ENCODE data around the gene CD163. TPM values are rescaled to one million over a fixed set of nuclear protein-coding genes. Genes with fewer than 3 reads are reported as not detected.

CD163 gene
- total and polyA plus RNA-seq, 2 donors (not counting 1 experiment from before 2014, with no cell fraction given) = 0.03 TPM; not detected in 1

DNA sequence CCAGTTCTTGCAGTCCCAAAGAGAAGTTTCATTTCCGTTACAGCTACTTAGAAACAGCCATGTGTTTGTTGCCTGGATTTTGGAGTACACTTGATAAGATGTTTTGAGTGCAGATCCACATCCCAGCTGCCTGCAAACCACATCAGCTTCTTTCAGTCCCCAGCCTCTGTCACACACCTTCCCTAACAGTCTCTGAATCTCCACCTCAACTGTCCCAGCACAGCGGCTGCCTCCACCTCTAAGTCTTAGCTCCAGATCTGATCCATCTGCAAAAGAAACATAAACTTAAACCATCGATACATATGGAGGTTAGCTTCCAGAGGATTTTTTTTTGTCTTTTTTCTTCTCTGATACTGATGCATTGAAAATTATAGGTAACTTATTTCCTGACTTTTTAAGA is 8.4 kb downstream of the CD163 start:
- H3K36me3 ChIP-seq (ENCODE audit: control insufficient read depth, insufficient read depth, low read length) = no peaks in the 10 kb centered on the region
- no peak overlapping the region for H2AFZ ChIP-seq (ENCODE audit: low read length)
- no peaks in the 10 kb centered on the region for H4K20me1 ChIP-seq (ENCODE audit: control insufficient read depth, extremely low read depth, insufficient read depth, low read length)
- H3K4me1 ChIP-seq (ENCODE audit: control insufficient read depth, extremely low read depth, insufficient read depth, low read length) = peaks cover 4% of the 10 kb centered on the region
- H3K79me2 ChIP-seq (ENCODE audit: control insufficient read depth, insufficient read depth, low read length) = no peaks in the 10 kb centered on the region
- no peak overlapping the region for H3K4me2 ChIP-seq (ENCODE audit: extremely low read depth, insufficient read depth, low read length)
- H3K4me3 ChIP-seq (replicated peaks in 1 of 4; ENCODE audit: control extremely low read depth in 1 of 4, insufficient read depth in 1 of 4, low read depth in 3 of 4, low read length in 4 of 4) = no peak overlapping the region
- H3K27me3 ChIP-seq (ENCODE audit: control insufficient read depth, insufficient read depth, low read length) = no peaks in the 10 kb centered on the region
- no peaks in the 10 kb centered on the region for H3K9me3 ChIP-seq (ENCODE audit: control insufficient read depth, insufficient read depth, low read depth, low read length)
- TF ChIP-seq, protein P1, sequence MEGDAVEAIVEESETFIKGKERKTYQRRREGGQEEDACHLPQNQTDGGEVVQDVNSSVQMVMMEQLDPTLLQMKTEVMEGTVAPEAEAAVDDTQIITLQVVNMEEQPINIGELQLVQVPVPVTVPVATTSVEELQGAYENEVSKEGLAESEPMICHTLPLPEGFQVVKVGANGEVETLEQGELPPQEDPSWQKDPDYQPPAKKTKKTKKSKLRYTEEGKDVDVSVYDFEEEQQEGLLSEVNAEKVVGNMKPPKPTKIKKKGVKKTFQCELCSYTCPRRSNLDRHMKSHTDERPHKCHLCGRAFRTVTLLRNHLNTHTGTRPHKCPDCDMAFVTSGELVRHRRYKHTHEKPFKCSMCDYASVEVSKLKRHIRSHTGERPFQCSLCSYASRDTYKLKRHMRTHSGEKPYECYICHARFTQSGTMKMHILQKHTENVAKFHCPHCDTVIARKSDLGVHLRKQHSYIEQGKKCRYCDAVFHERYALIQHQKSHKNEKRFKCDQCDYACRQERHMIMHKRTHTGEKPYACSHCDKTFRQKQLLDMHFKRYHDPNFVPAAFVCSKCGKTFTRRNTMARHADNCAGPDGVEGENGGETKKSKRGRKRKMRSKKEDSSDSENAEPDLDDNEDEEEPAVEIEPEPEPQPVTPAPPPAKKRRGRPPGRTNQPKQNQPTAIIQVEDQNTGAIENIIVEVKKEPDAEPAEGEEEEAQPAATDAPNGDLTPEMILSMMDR (conservative IDR thresholded peaks at IDR 0.05 in 1 of 2, IDR thresholded peaks at IDR 0.05 in 1 of 2; ENCODE audit: low read depth in 1 of 2, low read length in 2 of 2) = no peak
- TF ChIP-seq EZH2 (IDR thresholded peaks at IDR 0.05; ENCODE audit: low read length, missing control alignments) = no peak
- no peak overlapping the region for H3K9ac ChIP-seq (ENCODE audit: insufficient read depth, low read length)
- H3K27ac ChIP-seq (ENCODE audit: insufficient read depth, low read length) = no peak overlapping the region
- DNase-seq (ENCODE audit: low read depth in 2 of 2) = no peak

DNA sequence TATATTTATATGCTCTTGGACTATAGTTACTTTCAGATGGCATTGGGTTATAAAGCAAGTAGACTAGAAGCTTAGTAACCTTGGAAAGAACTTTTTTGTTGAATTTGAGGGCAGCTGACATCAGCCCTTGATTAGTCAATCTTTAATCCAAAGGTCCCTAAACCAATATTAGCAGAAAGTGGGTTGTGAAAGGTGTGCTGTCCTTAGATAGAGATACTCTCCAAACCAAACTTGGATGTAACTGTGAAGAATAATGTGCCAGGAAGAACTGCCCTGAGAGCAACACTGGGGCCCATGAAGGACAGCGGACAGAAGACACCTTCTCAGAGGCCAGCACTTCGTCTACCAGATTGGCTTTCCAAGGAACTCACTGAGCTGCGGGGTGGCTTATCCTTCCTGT is 10.6 kb downstream of the CD163 start:
- no peaks in the 10 kb centered on the region for H3K79me2 ChIP-seq (ENCODE audit: control insufficient read depth, insufficient read depth, low read length)
- H3K9me3 ChIP-seq (ENCODE audit: control insufficient read depth, insufficient read depth, low read depth, low read length) = no peaks in the 10 kb centered on the region
- no peaks in the 10 kb centered on the region for H3K4me1 ChIP-seq (ENCODE audit: control insufficient read depth, extremely low read depth, insufficient read depth, low read length)
- no peaks in the 10 kb centered on the region for H4K20me1 ChIP-seq (ENCODE audit: control insufficient read depth, extremely low read depth, insufficient read depth, low read length)
- TF ChIP-seq EZH2 (IDR thresholded peaks at IDR 0.05; ENCODE audit: low read length, missing control alignments) = no peak
- TF ChIP-seq, protein P1 (conservative IDR thresholded peaks at IDR 0.05 in 1 of 2, IDR thresholded peaks at IDR 0.05 in 1 of 2; ENCODE audit: low read depth in 1 of 2, low read length in 2 of 2) = no peak
- no peak overlapping the region for H3K4me3 ChIP-seq (replicated peaks in 1 of 4; ENCODE audit: control extremely low read depth in 1 of 4, insufficient read depth in 1 of 4, low read depth in 3 of 4, low read length in 4 of 4)
- no peak overlapping the region for H3K4me2 ChIP-seq (ENCODE audit: extremely low read depth, insufficient read depth, low read length)
- no peak overlapping the region for H2AFZ ChIP-seq (ENCODE audit: low read length)
- H3K27me3 ChIP-seq (ENCODE audit: control insufficient read depth, insufficient read depth, low read length) = no peaks in the 10 kb centered on the region
- H3K36me3 ChIP-seq (ENCODE audit: control insufficient read depth, insufficient read depth, low read length) = no peaks in the 10 kb centered on the region
- no peak overlapping the region for H3K9ac ChIP-seq (ENCODE audit: insufficient read depth, low read length)
- no peak for DNase-seq (ENCODE audit: low read depth in 2 of 2)
- no peak overlapping the region for H3K27ac ChIP-seq (ENCODE audit: insufficient read depth, low read length)

DNA sequence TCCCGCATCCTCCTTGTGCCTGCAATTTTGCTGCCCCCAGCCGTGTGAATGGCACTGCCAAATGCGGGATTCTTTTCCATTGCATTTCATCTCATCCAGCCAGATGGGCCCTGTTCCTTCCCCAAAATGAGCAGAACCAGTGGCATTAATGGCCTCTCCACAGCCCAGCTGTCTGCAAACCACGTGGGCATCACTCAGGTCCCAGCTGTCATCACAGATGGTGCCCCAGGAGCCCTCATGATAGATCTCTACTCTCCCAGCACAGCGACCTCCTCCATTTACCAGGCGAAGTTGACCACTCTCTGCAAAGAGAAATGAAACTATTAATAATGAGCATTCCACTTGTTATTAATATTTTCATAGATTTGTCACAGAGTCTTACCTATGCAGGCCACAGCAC is 17.1 kb downstream of the CD163 start:
- no peaks in the 10 kb centered on the region for H3K4me1 ChIP-seq (ENCODE audit: control insufficient read depth, extremely low read depth, insufficient read depth, low read length)
- no peaks in the 10 kb centered on the region for H3K9me3 ChIP-seq (ENCODE audit: control insufficient read depth, insufficient read depth, low read depth, low read length)
- H2AFZ ChIP-seq (ENCODE audit: low read length) = no peak overlapping the region
- no peaks in the 10 kb centered on the region for H3K79me2 ChIP-seq (ENCODE audit: control insufficient read depth, insufficient read depth, low read length)
- TF ChIP-seq, protein P1 (conservative IDR thresholded peaks at IDR 0.05 in 1 of 2, IDR thresholded peaks at IDR 0.05 in 1 of 2; ENCODE audit: low read depth in 1 of 2, low read length in 2 of 2) = no peak
- TF ChIP-seq EZH2 (IDR thresholded peaks at IDR 0.05; ENCODE audit: low read length, missing control alignments) = no peak
- H3K27me3 ChIP-seq (ENCODE audit: control insufficient read depth, insufficient read depth, low read length) = no peaks in the 10 kb centered on the region
- H3K4me3 ChIP-seq (replicated peaks in 1 of 4; ENCODE audit: control extremely low read depth in 1 of 4, insufficient read depth in 1 of 4, low read depth in 3 of 4, low read length in 4 of 4) = no peak overlapping the region
- DNase-seq (ENCODE audit: low read depth in 2 of 2) = no peak
- no peaks in the 10 kb centered on the region for H3K36me3 ChIP-seq (ENCODE audit: control insufficient read depth, insufficient read depth, low read length)
- no peak overlapping the region for H3K4me2 ChIP-seq (ENCODE audit: extremely low read depth, insufficient read depth, low read length)
- H3K27ac ChIP-seq (ENCODE audit: insufficient read depth, low read length) = no peak overlapping the region
- H4K20me1 ChIP-seq (ENCODE audit: control insufficient read depth, extremely low read depth, insufficient read depth, low read length) = no peaks in the 10 kb centered on the region
- H3K9ac ChIP-seq (ENCODE audit: insufficient read depth, low read length) = no peak overlapping the region

Measured in fibroblast of lung (primary cell).